Activated CD4-positive, alpha-beta T cell treated with anti-CD3 and anti-CD28 coated beads, Interleukin-2, amount 10 ng/mL, durations not matched to agents 7 days and 5 days (primary cell): ENCODE results near the gene DRGX. TPM values are rescaled to one million over a fixed set of nuclear protein-coding genes. Genes with fewer than 3 reads are reported as not detected.

ENCODE experiments used
- CTCF ChIA-PET: fragments of 350-600 bp; sonication (Branson Sonifier 250); formaldehyde crosslinking; loops from one replicate; lab custom pipeline; 2021; ENCODE audit warnings: antibody characterized with exemption; lab: Charles Lee
- POLR2A ChIA-PET: fragments of 350-600 bp; sonication (Branson Sonifier 250); formaldehyde crosslinking; loops from one replicate; lab custom pipeline; 2021; ENCODE audit warnings: antibody characterized with exemption; lab: Charles Lee
- DNase-seq: peaks from one replicate; pipeline ENCODE4 v3.0.0-alpha.2; 2020
- H3K27ac Mint-ChIP-seq: one replicate; pipeline ENCODE4 v1.8.0; 2021; ENCODE audit warnings: mild to moderate bottlenecking, moderate library complexity, mixed read lengths
- H3K27me3 Mint-ChIP-seq: one replicate; pipeline ENCODE4 v1.8.0; 2021; ENCODE audit warnings: mixed read lengths
- H3K36me3 Mint-ChIP-seq: one replicate; pipeline ENCODE4 v1.8.0; 2021; ENCODE audit warnings: low read depth, mixed read lengths
- H3K4me1 Mint-ChIP-seq: one replicate; pipeline ENCODE4 v1.8.0; 2021; ENCODE audit warnings: mixed read lengths
- H3K4me3 Mint-ChIP-seq: one replicate; pipeline ENCODE4 v1.8.0; 2021; ENCODE audit warnings: mild to moderate bottlenecking, moderate library complexity, mixed read lengths
- H3K9me3 Mint-ChIP-seq: one replicate; pipeline ENCODE4 v1.8.0; 2021; ENCODE audit warnings: mixed read lengths
- total RNA-seq, 2 experiments: library from RNA; stranded (reverse); gene quantifications; one replicate each; pipeline ENCODE4 v1.2.3, GENCODE V29; 2021

Gene DRGX
- total RNA-seq, 2 experiments from 2014 or later: not detected

- Mint-ChIP-seq H3K4me3 (no peak overlapping the region), H3K9me3 (peaks cover 26% of the 10 kb centered on the region), H3K27ac (no peak overlapping the region), H3K36me3 (peaks cover 8% of the 10 kb centered on the region), H3K4me1 (peaks cover 16% of the 10 kb centered on the region), H3K27me3 (no peaks in the 10 kb centered on the region)
- ChIA-PET CTCF (no interaction called here), POLR2A (no interaction called here)
- no peak for DNase-seq
Observed at GRCh38 chr10:49332333-49332732, 63.6 kb downstream of the DRGX start.

- H3K9me3 Mint-ChIP-seq: peaks cover 26% of the 10 kb centered on the region
Observed at GRCh38 chr10:49331431-49331830, 64.5 kb downstream of the DRGX start.

GRCh38 chr10:49330127-49330665 lies 65.7 kb downstream of the DRGX start:
- H3K36me3 Mint-ChIP-seq: peaks cover 1% of the 10 kb centered on the region
- H3K4me1 Mint-ChIP-seq: peaks cover 6% of the 10 kb centered on the region
- no peak overlapping the region for H3K27ac Mint-ChIP-seq
- no peak for DNase-seq
- peaks cover 17% of the 10 kb centered on the region for H3K9me3 Mint-ChIP-seq
- ChIA-PET CTCF (no interaction called here), POLR2A (no interaction called here)
- no peaks in the 10 kb centered on the region for H3K27me3 Mint-ChIP-seq
- H3K4me3 Mint-ChIP-seq: no peak overlapping the region

More at GRCh38 chr10:49331431-49331830, 64.5 kb downstream of the DRGX start:
- H3K4me1 Mint-ChIP-seq: peaks cover 16% of the 10 kb centered on the region
- no peak for DNase-seq
- H3K36me3 Mint-ChIP-seq: peaks cover 8% of the 10 kb centered on the region
- H3K27me3 Mint-ChIP-seq: no peaks in the 10 kb centered on the region
- no peak overlapping the region for H3K27ac Mint-ChIP-seq
- POLR2A ChIA-PET: no interaction called here
- no peak overlapping the region for H3K4me3 Mint-ChIP-seq
- CTCF ChIA-PET: no interaction called here

GRCh38 chr10:49329146-49329505 lies 66.8 kb downstream of the DRGX start:
- no peak overlapping the region for H3K4me3 Mint-ChIP-seq
- H3K9me3 Mint-ChIP-seq: peaks cover 9% of the 10 kb centered on the region
- H3K36me3 Mint-ChIP-seq: no peaks in the 10 kb centered on the region
- DNase-seq: no peak
- no peaks in the 10 kb centered on the region for H3K4me1 Mint-ChIP-seq
- CTCF ChIA-PET: no interaction called here
- H3K27me3 Mint-ChIP-seq: no peaks in the 10 kb centered on the region
- POLR2A ChIA-PET: no interaction called here
- no peak overlapping the region for H3K27ac Mint-ChIP-seq

- Mint-ChIP-seq H3K4me1 (no peaks in the 10 kb centered on the region), H3K36me3 (no peaks in the 10 kb centered on the region), H3K27ac (no peak overlapping the region), H3K9me3 (peaks cover 4% of the 10 kb centered on the region), H3K27me3 (no peaks in the 10 kb centered on the region), H3K4me3 (no peak overlapping the region)
- ChIA-PET POLR2A (no interaction called here), CTCF (no interaction called here)
- no peak for DNase-seq
Observed at GRCh38 chr10:49328401-49329145, 67.3 kb downstream of the DRGX start.

- H3K4me1 Mint-ChIP-seq: no peaks in the 10 kb centered on the region
- ChIA-PET CTCF (no interaction called here), POLR2A (no interaction called here)
- H3K27ac Mint-ChIP-seq: no peak overlapping the region
- H3K9me3 Mint-ChIP-seq: no peaks in the 10 kb centered on the region
- no peaks in the 10 kb centered on the region for H3K36me3 Mint-ChIP-seq
- no peaks in the 10 kb centered on the region for H3K27me3 Mint-ChIP-seq
- DNase-seq: no peak
- no peak overlapping the region for H3K4me3 Mint-ChIP-seq
Observed at GRCh38 chr10:49327036-49327813, 68.7 kb downstream of the DRGX start.

GRCh38 chr10:49325916-49326783 lies 69.7 kb downstream of the DRGX start:
- DNase-seq: no peak
- no peaks in the 10 kb centered on the region for H3K4me1 Mint-ChIP-seq
- no peaks in the 10 kb centered on the region for H3K27me3 Mint-ChIP-seq
- ChIA-PET CTCF (no interaction called here), POLR2A (no interaction called here)
- no peak overlapping the region for H3K27ac Mint-ChIP-seq
- H3K4me3 Mint-ChIP-seq: no peak overlapping the region
- no peaks in the 10 kb centered on the region for H3K9me3 Mint-ChIP-seq
- H3K36me3 Mint-ChIP-seq: no peaks in the 10 kb centered on the region

GRCh38 chr10:49325131-49325915 lies 70.6 kb downstream of the DRGX start:
- Mint-ChIP-seq H3K9me3 (no peaks in the 10 kb centered on the region), H3K36me3 (no peaks in the 10 kb centered on the region), H3K27me3 (peaks cover 3% of the 10 kb centered on the region), H3K4me3 (no peak overlapping the region), H3K27ac (no peak overlapping the region), H3K4me1 (no peaks in the 10 kb centered on the region)
- no peak for DNase-seq
- CTCF ChIA-PET: no interaction called here
- POLR2A ChIA-PET: no interaction called here

- H3K4me1 Mint-ChIP-seq: peaks cover 1% of the 10 kb centered on the region
- ChIA-PET POLR2A (no interaction called here), CTCF (no interaction called here)
- no peak overlapping the region for H3K4me3 Mint-ChIP-seq
- no peak for DNase-seq
- H3K36me3 Mint-ChIP-seq: no peaks in the 10 kb centered on the region
- H3K9me3 Mint-ChIP-seq: no peaks in the 10 kb centered on the region
- peaks cover 3% of the 10 kb centered on the region for H3K27me3 Mint-ChIP-seq
- no peak overlapping the region for H3K27ac Mint-ChIP-seq
Observed at GRCh38 chr10:49324711-49325110, 71.2 kb downstream of the DRGX start.

GRCh38 chr10:49323896-49324270 lies 72.0 kb downstream of the DRGX start:
- Mint-ChIP-seq H3K27ac (no peak overlapping the region), H3K27me3 (peaks cover 3% of the 10 kb centered on the region), H3K9me3 (no peaks in the 10 kb centered on the region), H3K36me3 (no peaks in the 10 kb centered on the region), H3K4me3 (no peak overlapping the region), H3K4me1 (peaks cover 3% of the 10 kb centered on the region)
- no peak for DNase-seq
- ChIA-PET CTCF (no interaction called here), POLR2A (interaction anchor here (0.6 kb wide), 1 partner anchor 391 kb away, joined by 3 read pairs; no protein-coding TSS in a partner anchor)

- POLR2A ChIA-PET: no interaction called here
- Mint-ChIP-seq H3K27ac (no peak overlapping the region), H3K36me3 (no peaks in the 10 kb centered on the region), H3K4me3 (no peak overlapping the region), H3K27me3 (peaks cover 3% of the 10 kb centered on the region), H3K9me3 (no peaks in the 10 kb centered on the region), H3K4me1 (peaks cover 3% of the 10 kb centered on the region)
- CTCF ChIA-PET: no interaction called here
- no peak for DNase-seq
Observed at GRCh38 chr10:49323171-49323895, 72.6 kb downstream of the DRGX start.
